ENCODE measurements around the gene ADGB. TPM values are rescaled to one million over a fixed set of nuclear protein-coding genes. Genes with fewer than 3 reads are reported as not detected.

The ADGB gene
- total RNA-seq, 1 donor from 2014 or later = not detected

DNA sequence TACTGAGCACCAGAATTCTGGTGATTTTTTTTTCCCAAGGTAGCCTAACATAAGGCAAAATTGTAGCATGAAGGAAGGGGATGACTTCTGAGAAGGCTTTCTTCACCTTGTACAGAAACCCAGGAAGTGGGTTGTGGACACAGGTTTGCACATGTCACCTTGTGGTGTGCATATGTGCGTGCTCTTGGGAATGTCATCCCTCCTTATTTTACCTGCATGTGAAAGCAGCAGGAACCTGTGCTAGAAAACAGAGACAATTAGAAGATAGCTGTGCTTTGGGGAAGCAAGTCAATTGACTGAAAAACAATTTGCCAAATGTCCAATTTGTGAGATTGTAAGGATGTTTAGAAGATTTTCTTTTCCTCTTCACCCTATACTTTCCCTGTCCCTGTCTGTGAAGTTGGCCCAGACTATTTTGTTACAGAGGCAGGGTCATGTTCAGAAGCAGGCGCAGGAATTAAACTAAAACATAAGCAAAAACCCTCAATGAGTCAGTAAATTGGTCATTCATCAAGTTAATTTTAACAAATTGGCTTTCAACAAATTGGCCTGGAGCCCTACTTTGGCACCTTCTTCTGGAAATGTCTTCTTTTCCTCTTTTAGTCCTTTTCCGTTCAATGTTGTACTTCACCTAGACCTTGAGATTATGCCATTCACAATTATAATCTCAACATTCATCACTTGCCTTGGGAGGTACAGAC lies 261.2 kb downstream of the ADGB start:
- peaks cover 13% of the 10 kb centered on the region for H3K4me1 Mint-ChIP-seq (ENCODE audit: unreplicated experiment)

DNA sequence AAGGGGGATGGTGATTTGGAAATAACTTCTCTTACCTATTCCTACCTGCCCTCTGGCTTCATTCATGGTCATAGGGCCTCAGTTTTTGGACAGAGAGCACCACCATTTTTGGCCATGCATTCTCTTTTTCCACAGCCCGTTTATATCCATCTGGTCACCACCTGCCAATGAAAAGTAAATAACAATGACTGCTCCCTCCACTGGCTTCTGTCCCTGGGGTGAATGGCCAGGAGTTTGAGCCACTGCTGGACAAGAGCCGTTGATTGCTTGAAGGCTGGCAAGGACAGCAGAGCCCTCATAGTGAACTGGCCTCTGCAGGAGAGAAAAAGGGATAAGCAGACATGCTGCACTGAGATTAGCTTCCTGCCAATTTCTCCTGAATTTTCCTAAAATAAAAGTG lies 261.8 kb downstream of the ADGB start:
- H3K4me1 Mint-ChIP-seq (ENCODE audit: unreplicated experiment) = peaks cover 13% of the 10 kb centered on the region
- no peaks in the 10 kb centered on the region for H3K27me3 Mint-ChIP-seq (ENCODE audit: unreplicated experiment)
- no peak overlapping the region for H3K4me3 Mint-ChIP-seq (ENCODE audit: unreplicated experiment)
- no peaks in the 10 kb centered on the region for H3K9me3 Mint-ChIP-seq (ENCODE audit: unreplicated experiment)
- H3K27ac Mint-ChIP-seq (ENCODE audit: unreplicated experiment) = no peak overlapping the region
- TF ChIP-seq, protein P1, sequence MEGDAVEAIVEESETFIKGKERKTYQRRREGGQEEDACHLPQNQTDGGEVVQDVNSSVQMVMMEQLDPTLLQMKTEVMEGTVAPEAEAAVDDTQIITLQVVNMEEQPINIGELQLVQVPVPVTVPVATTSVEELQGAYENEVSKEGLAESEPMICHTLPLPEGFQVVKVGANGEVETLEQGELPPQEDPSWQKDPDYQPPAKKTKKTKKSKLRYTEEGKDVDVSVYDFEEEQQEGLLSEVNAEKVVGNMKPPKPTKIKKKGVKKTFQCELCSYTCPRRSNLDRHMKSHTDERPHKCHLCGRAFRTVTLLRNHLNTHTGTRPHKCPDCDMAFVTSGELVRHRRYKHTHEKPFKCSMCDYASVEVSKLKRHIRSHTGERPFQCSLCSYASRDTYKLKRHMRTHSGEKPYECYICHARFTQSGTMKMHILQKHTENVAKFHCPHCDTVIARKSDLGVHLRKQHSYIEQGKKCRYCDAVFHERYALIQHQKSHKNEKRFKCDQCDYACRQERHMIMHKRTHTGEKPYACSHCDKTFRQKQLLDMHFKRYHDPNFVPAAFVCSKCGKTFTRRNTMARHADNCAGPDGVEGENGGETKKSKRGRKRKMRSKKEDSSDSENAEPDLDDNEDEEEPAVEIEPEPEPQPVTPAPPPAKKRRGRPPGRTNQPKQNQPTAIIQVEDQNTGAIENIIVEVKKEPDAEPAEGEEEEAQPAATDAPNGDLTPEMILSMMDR (IDR thresholded peaks at IDR 0.05) = no peak
- DNase-seq (ENCODE audit: extremely low spot score, unreplicated experiment) = no peak
- peaks cover 2% of the 10 kb centered on the region for H3K36me3 Mint-ChIP-seq (ENCODE audit: unreplicated experiment)

More for the DNA sequence above, 261.2 kb downstream of the ADGB start:
- H3K9me3 Mint-ChIP-seq (ENCODE audit: unreplicated experiment) = no peaks in the 10 kb centered on the region
- no peaks in the 10 kb centered on the region for H3K27me3 Mint-ChIP-seq (ENCODE audit: unreplicated experiment)
- H3K36me3 Mint-ChIP-seq (ENCODE audit: unreplicated experiment) = peaks cover 2% of the 10 kb centered on the region
- H3K4me3 Mint-ChIP-seq (ENCODE audit: unreplicated experiment) = no peak overlapping the region
- TF ChIP-seq, protein P1 (IDR thresholded peaks at IDR 0.05) = no peak
- H3K27ac Mint-ChIP-seq (ENCODE audit: unreplicated experiment) = no peak overlapping the region
- no peak for DNase-seq (ENCODE audit: extremely low spot score, unreplicated experiment)

DNA sequence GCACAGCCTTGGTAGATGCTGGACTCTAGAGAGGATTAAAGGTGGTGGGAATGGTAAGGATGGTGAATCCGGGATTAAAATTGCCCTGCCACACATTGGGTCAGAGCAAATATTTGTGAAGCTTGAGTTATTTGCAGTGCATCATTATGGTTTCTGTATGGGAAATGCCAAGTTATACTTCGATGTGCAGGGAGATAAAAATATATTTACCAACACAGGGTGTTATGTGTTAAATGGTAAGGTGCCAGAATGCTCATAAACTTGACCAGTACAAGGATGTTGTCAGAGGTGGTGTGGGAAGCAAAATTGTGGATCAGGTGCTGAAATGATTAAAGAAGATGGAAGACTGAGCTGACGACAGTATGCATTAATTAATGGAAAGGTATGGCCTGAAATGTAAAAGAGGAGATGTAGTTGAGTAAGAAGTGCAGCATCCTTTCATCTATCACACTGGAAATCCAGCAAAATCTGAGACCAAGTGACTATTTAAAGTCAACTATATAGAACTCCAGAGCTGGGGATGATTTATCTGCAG lies 262.3 kb downstream of the ADGB start:
- H3K36me3 Mint-ChIP-seq (ENCODE audit: unreplicated experiment) = peaks cover 2% of the 10 kb centered on the region
- H3K4me3 Mint-ChIP-seq (ENCODE audit: unreplicated experiment) = no peak overlapping the region
- no peaks in the 10 kb centered on the region for H3K27me3 Mint-ChIP-seq (ENCODE audit: unreplicated experiment)
- H3K4me1 Mint-ChIP-seq (ENCODE audit: unreplicated experiment) = peaks cover 13% of the 10 kb centered on the region
- H3K27ac Mint-ChIP-seq (ENCODE audit: unreplicated experiment) = no peak overlapping the region
- no peak for DNase-seq (ENCODE audit: extremely low spot score, unreplicated experiment)
- TF ChIP-seq, protein P1 (IDR thresholded peaks at IDR 0.05) = no peak
- H3K9me3 Mint-ChIP-seq (ENCODE audit: unreplicated experiment) = no peaks in the 10 kb centered on the region

DNA sequence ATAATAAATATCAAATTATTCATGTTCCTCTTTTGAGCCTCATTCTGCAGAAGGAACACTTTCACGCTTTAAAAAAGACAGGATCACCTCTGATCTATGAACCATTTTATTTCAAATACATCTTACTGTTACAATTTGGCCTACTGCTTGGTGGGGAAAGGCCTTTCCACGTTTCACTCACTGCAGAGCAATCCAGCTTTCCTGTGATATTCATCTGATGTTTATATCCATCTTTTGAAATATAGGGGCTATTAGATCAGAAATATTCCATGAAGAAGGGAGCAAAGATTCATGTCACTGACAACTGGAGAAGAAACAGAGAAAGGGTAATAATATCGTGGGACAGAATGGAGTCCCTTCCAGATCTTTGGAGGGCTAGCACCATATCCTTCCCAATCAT lies 262.9 kb downstream of the ADGB start:
- H3K27ac Mint-ChIP-seq (ENCODE audit: unreplicated experiment) = no peak overlapping the region
- no peaks in the 10 kb centered on the region for H3K9me3 Mint-ChIP-seq (ENCODE audit: unreplicated experiment)
- H3K36me3 Mint-ChIP-seq (ENCODE audit: unreplicated experiment) = peaks cover 2% of the 10 kb centered on the region
- H3K4me3 Mint-ChIP-seq (ENCODE audit: unreplicated experiment) = no peak overlapping the region
- TF ChIP-seq, protein P1 (IDR thresholded peaks at IDR 0.05) = no peak
- DNase-seq (ENCODE audit: extremely low spot score, unreplicated experiment) = no peak
- H3K27me3 Mint-ChIP-seq (ENCODE audit: unreplicated experiment) = no peaks in the 10 kb centered on the region
- peaks cover 13% of the 10 kb centered on the region for H3K4me1 Mint-ChIP-seq (ENCODE audit: unreplicated experiment)

DNA sequence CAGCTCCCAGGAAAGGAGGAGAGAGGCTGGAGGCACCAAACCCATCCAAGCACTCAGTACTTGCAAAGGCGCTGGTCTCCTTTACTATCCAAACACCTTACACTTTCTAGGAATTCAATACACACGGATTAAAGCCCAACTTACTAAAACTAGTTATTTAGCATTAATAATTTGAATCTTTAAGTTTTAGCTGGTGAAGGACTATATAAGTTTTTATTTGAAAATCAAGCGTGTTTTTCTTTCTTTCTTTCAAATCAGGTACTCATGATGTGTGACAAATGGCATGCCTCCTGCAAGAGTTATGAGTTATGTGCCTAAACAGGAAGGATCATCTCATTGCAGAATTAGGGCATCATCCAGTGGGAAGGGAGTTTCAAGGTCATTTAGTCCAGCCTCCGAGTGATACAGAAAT lies 263.7 kb downstream of the ADGB start:
- Mint-ChIP-seq H3K4me1 (ENCODE audit: unreplicated experiment) (peaks cover 7% of the 10 kb centered on the region), H3K27me3 (ENCODE audit: unreplicated experiment) (no peaks in the 10 kb centered on the region), H3K27ac (ENCODE audit: unreplicated experiment) (no peak overlapping the region), H3K4me3 (ENCODE audit: unreplicated experiment) (no peak overlapping the region), H3K9me3 (ENCODE audit: unreplicated experiment) (no peaks in the 10 kb centered on the region), H3K36me3 (ENCODE audit: unreplicated experiment) (peaks cover 2% of the 10 kb centered on the region)
- TF ChIP-seq, protein P1 (IDR thresholded peaks at IDR 0.05) = no peak
- no peak for DNase-seq (ENCODE audit: extremely low spot score, unreplicated experiment)

Measured in osteocyte (in vitro differentiated cells).